Activated T-helper 2 cell treated with anti-CD3 and anti-CD28 coated beads, Interferon-gamma antibody, Interleukin-2, Interleukin-4, amounts not matched to agents 10 μg/mL and 5 μg/mL and 100 μg/mL, durations not matched to agents 14 hours and 24 hours and 36 hours (primary cell): ENCODE data around the gene MAP3K15. TPM values are rescaled to one million over a fixed set of nuclear protein-coding genes. Genes with fewer than 3 reads are reported as not detected.
A peak's percentile ranks its signal among the peaks of the same experiment; 100 is the strongest.

Source experiments
- DNase-seq: peaks from one replicate; pipeline ENCODE4 v3.0.0; 2021; ENCODE audit warnings: low spot score
- H3K27ac Mint-ChIP-seq: one replicate; pipeline ENCODE4 v1.8.0; 2021; ENCODE audit warnings: mixed read lengths
- H3K27me3 Mint-ChIP-seq: one replicate; pipeline ENCODE4 v1.8.0; 2021; ENCODE audit warnings: low read depth, mixed read lengths
- H3K36me3 Mint-ChIP-seq: one replicate; pipeline ENCODE4 v1.8.0; 2021; ENCODE audit warnings: low read depth, mixed read lengths
- H3K4me1 Mint-ChIP-seq: one replicate; pipeline ENCODE4 v1.8.0; 2021; ENCODE audit warnings: low read depth, mixed read lengths
- H3K4me3 Mint-ChIP-seq: one replicate; pipeline ENCODE4 v1.8.0; 2021; ENCODE audit warnings: low read depth, mild to moderate bottlenecking, moderate library complexity, mixed read lengths
- H3K9me3 Mint-ChIP-seq: one replicate; pipeline ENCODE4 v1.8.0; 2021; ENCODE audit warnings: mixed read lengths
- intact Hi-C: fragments of 100-400 bp; cut with micrococcal nuclease; formaldehyde crosslinking; loops from one replicate; pipeline ENCODE4 v1.15.1; 2023
- total RNA-seq: library from RNA; stranded (reverse); gene quantifications from 2 replicates; pipeline ENCODE4 v1.2.3, GENCODE V29; 2022

MAP3K15 gene
- total RNA-seq, 1 donor from 2014 or later, result 0.94 TPM

- DNase-seq, result no peak
- Mint-ChIP-seq H3K27ac (no peak overlapping the region), H3K9me3 (no peaks in the 10 kb centered on the region), H3K4me3 (no peak overlapping the region), H3K4me1 (peaks cover 30% of the 10 kb centered on the region), H3K27me3 (no peaks in the 10 kb centered on the region), H3K36me3 (peaks cover 30% of the 10 kb centered on the region)
- intact Hi-C loops, result loop anchor here (10.0 kb wide), 2 partner anchors 673 to 923 kb away; partner anchors contain the start of genes CDKL5 and RS1
Observed at GRCh38 chrX:19347916-19348315, 167.4 kb downstream of the MAP3K15 start.

DNA sequence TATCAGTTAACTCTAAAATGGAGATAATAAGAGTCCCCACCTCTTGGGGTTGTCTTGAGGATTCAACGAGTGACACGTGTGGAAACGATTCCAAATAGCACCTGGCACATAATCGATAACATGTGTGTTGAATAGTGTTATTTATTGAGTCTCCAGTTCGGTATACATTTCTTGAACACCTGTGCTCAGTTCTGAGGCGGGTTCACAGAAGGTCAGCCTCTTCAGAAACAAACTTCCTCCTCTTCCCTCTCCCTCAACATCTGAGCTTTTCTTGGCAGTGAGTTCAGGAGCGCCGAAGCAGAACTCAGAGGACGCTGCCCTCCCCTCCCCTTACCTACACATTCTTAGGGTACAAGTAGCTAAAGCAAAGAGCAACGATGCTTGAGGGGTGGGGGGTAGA, 170.6 kb downstream of the MAP3K15 start:
- Mint-ChIP-seq H3K4me1 (peaks cover 17% of the 10 kb centered on the region), H3K9me3 (no peaks in the 10 kb centered on the region), H3K27ac (peak overlapping the region; percentile 70), H3K4me3 (peak overlapping the region; percentile 85), H3K36me3 (peaks cover 5% of the 10 kb centered on the region), H3K27me3 (no peaks in the 10 kb centered on the region)
- no peak for DNase-seq
- intact Hi-C loops, result loop anchor here (5.0 to 10.0 kb wide), 3 partner anchors 670 to 1607 kb away; partner anchors contain the start of genes CDKL5, RS1 and SCML1

GRCh38 chrX:19343535-19344408, 171.5 kb downstream of the MAP3K15 start, which contains the start of gene PDHA1:
Gene PDHA1, plus strand, starts transcription at chrX:19343927. Its CDS starts 111 bp downstream, at chrX:19344038.
- peaks cover 15% of the 10 kb centered on the region for H3K4me1 Mint-ChIP-seq
- H3K27me3 Mint-ChIP-seq, result no peaks in the 10 kb centered on the region
- no peaks in the 10 kb centered on the region for H3K36me3 Mint-ChIP-seq
- H3K4me3 Mint-ChIP-seq, result peak within 1 kb of the TSS; percentile 85
- DNase-seq, result peak; percentile 88
- peak within 1 kb of the TSS; percentile 76 for H3K27ac Mint-ChIP-seq
- intact Hi-C loops, result loop anchor here (5.0 to 10.0 kb wide), 3 partner anchors 669 to 1606 kb away; partner anchors contain the start of genes CDKL5, RS1 and SCML1
- no peaks in the 10 kb centered on the region for H3K9me3 Mint-ChIP-seq

- DNase-seq, result no peak
- H3K36me3 Mint-ChIP-seq, result no peaks in the 10 kb centered on the region
- H3K27me3 Mint-ChIP-seq, result no peaks in the 10 kb centered on the region
- H3K27ac Mint-ChIP-seq, result peak overlapping the region; percentile 28
- H3K9me3 Mint-ChIP-seq, result no peaks in the 10 kb centered on the region
- intact Hi-C loops, result loop anchor here (5.0 to 10.0 kb wide), 3 partner anchors 668 to 1606 kb away; partner anchors contain the start of genes CDKL5, RS1 and SCML1
- H3K4me1 Mint-ChIP-seq, result peaks cover 15% of the 10 kb centered on the region
- H3K4me3 Mint-ChIP-seq, result peak overlapping the region; percentile 85
Observed at GRCh38 chrX:19343085-19343534, 172.2 kb downstream of the MAP3K15 start.

GRCh38 chrX:19342331-19342906, 172.9 kb downstream of the MAP3K15 start:
- intact Hi-C loops, result loop anchor here (5.0 to 10.0 kb wide), 3 partner anchors 668 to 1605 kb away; partner anchors contain the start of genes CDKL5, RS1 and SCML1
- Mint-ChIP-seq H3K9me3 (no peaks in the 10 kb centered on the region), H3K4me1 (peaks cover 11% of the 10 kb centered on the region), H3K4me3 (no peak overlapping the region), H3K36me3 (no peaks in the 10 kb centered on the region), H3K27me3 (no peaks in the 10 kb centered on the region), H3K27ac (no peak overlapping the region)
- no peak for DNase-seq

DNA sequence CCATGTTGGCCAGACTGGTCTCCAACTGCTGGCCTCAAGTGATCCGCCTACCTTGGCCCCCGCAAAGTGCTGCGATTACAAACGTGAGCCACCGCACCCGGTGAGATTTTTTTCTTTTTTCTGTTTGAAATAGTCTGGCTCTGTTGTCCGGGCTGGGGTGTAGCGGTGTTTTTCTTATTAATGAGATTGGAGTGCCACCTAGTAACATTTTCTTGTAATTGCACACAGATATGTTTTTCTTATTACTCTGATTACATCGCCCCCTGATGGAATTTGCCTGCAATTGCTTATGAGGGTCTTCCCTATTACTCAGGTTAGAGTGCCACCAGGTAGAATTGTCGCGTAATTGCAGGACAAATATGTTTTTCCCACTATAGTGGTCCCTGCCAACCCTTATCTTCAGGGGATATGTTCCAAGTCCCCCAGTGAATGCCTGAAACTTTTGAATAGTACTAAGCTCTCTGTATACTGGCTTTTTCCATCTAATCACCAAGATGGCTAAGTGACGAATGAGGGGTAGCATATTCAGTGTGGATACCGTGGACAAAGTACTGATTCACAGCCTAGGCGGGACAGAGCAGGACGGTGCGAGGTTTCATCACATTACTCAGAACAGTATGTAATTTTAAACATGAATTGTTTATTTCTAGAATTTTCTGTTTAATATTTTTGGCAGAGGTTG, 180.2 kb downstream of the MAP3K15 start:
- H3K36me3 Mint-ChIP-seq, result no peaks in the 10 kb centered on the region
- H3K4me1 Mint-ChIP-seq, result no peaks in the 10 kb centered on the region
- H3K4me3 Mint-ChIP-seq, result no peak overlapping the region
- H3K27me3 Mint-ChIP-seq, result peaks cover 1% of the 10 kb centered on the region
- intact Hi-C loops, result loop anchor here (1.0 to 10.0 kb wide), 3 partner anchors 293 to 944 kb away; no protein-coding TSS in a partner anchor
- peaks cover 4% of the 10 kb centered on the region for H3K9me3 Mint-ChIP-seq
- no peak overlapping the region for H3K27ac Mint-ChIP-seq
- no peak for DNase-seq

DNA sequence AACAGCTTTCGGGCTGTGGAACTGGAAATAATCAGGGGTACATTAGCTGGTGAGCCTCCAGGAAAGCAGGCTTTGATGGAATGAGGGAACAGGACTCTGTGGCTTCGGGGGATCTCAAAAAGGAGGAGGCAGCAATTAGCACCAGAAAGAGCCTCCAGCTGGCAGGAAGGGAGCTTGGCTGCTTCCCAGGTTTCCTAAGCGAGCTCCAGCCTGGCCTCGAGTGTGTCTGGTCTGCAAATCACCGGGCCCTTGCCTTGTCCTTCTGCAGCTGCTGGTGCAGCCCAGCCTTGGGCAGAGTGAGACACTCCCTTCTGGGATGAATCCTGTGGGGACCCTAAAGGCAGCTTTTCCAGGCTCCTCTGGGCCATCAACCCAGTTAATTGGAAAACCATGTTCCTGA, 182.3 kb downstream of the MAP3K15 start:
- intact Hi-C loops, result loop anchor here (5.0 to 10.0 kb wide), 2 partner anchors 291 to 448 kb away; no protein-coding TSS in a partner anchor
- Mint-ChIP-seq H3K4me1 (no peaks in the 10 kb centered on the region), H3K27me3 (peaks cover 1% of the 10 kb centered on the region), H3K36me3 (no peaks in the 10 kb centered on the region), H3K9me3 (peaks cover 4% of the 10 kb centered on the region), H3K27ac (no peak overlapping the region), H3K4me3 (no peak overlapping the region)
- no peak for DNase-seq

DNA sequence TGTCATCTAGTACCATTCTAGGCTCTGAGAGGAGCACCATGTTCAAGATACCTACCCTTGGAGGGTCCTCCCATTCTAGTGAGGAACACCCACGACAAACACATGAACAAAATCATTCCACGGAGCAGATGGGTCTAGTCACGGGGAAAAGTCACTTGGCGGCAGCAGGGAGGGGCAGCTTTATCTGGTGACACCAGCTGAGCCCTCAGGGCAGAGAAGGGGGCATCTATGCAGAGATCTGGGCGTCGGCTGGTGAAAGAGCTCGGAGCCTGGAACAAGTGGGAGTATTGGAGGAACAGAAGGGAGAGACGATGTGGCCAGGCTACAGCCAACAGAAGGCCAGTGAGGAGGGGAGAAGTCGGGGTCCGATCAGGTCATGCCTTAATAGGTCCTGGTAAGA, 183.5 kb downstream of the MAP3K15 start:
- Mint-ChIP-seq H3K9me3 (peaks cover 4% of the 10 kb centered on the region), H3K27me3 (peaks cover 1% of the 10 kb centered on the region)
- intact Hi-C loops, result loop anchor here (5.0 to 10.0 kb wide), 2 partner anchors 290 to 447 kb away; no protein-coding TSS in a partner anchor

GRCh38 chrX:19326567-19326966, 188.7 kb downstream of the MAP3K15 start:
- Mint-ChIP-seq H3K4me1 (no peaks in the 10 kb centered on the region), H3K9me3 (no peaks in the 10 kb centered on the region), H3K27ac (no peak overlapping the region), H3K27me3 (no peaks in the 10 kb centered on the region), H3K4me3 (no peak overlapping the region), H3K36me3 (no peaks in the 10 kb centered on the region)
- no peak for DNase-seq
- intact Hi-C loops, result no loop called here

More for the DNA sequence above, 183.5 kb downstream of the MAP3K15 start:
- Mint-ChIP-seq H3K36me3 (no peaks in the 10 kb centered on the region), H3K4me1 (no peaks in the 10 kb centered on the region), H3K27ac (no peak overlapping the region), H3K4me3 (no peak overlapping the region)
- no peak for DNase-seq

Other genes starting within 250 kb of the MAP3K15 start
- gene PDHA1, start 171.6 kb downstream of the MAP3K15 start, total RNA-seq, result 200 and 208 TPM in 2 replicates